BE2C (cell line): Measurements from ENCODE around the gene NCCRP1.

Source experiments
- DNase-seq: peaks from one replicate; pipeline ENCODE4 v3.0.0-alpha.2; 2020
- H3K27me3 ChIP-seq: fragments of 250-450 bp; sonication (Bioruptor Pico); 2 replicates; pipeline ENCODE4 v1.5.1; 2020; ENCODE audit warnings: mild to moderate bottlenecking
- H3K36me3 ChIP-seq: fragments of 250-450 bp; sonication (Bioruptor Pico); 2 replicates; pipeline ENCODE4 v1.5.1; 2020; ENCODE audit warnings: mild to moderate bottlenecking
- H3K4me1 ChIP-seq: fragments of 250-450 bp; sonication (Bioruptor Pico); 2 replicates; pipeline ENCODE4 v1.5.1; 2020
- H3K4me3 ChIP-seq: 2 replicates; pipeline ENCODE4 v1.5.1; 2011; ENCODE audit warnings: low read depth, low read length
- H3K9me3 ChIP-seq: fragments of 250-450 bp; sonication (Bioruptor Pico); 2 replicates; pipeline ENCODE4 v1.5.1; 2020
- CTCF ChIP-seq: IDR thresholded peaks from 2 replicates; pipeline ENCODE4 v1.5.1; 2012; ENCODE audit warnings: mild to moderate bottlenecking, low read depth, low read length

The NCCRP1 gene

GRCh38 chr19:39203372-39204341 lies 6.9 kb downstream of the NCCRP1 start, which contains the start of gene SYCN:
TSS of gene SYCN (minus strand) at chr19:39204263. CDS start at chr19:39204254, 9 bp downstream.
- Histone ChIP-seq H3K4me3 (no peak within 1 kb of the TSS), H3K36me3 (no peaks in the 10 kb centered on the region), H3K9me3 (no peaks in the 10 kb centered on the region), H3K27me3 (peaks cover 21% of the 10 kb centered on the region), H3K4me1 (no peaks in the 10 kb centered on the region)
- no peak for TF ChIP-seq CTCF
- DNase-seq = no peak

- no peaks in the 10 kb centered on the region for H3K9me3 ChIP-seq
- no peaks in the 10 kb centered on the region for H3K4me1 ChIP-seq
- H3K4me3 ChIP-seq = no peak overlapping the region
- no peaks in the 10 kb centered on the region for H3K36me3 ChIP-seq
- DNase-seq = no peak
- TF ChIP-seq CTCF = no peak
- H3K27me3 ChIP-seq = peaks cover 21% of the 10 kb centered on the region
Measured at GRCh38 chr19:39205449-39205764, 8.6 kb downstream of the NCCRP1 start.

GRCh38 chr19:39206122-39206521 lies 9.4 kb downstream of the NCCRP1 start:
- Histone ChIP-seq H3K4me1 (no peaks in the 10 kb centered on the region), H3K4me3 (no peak overlapping the region), H3K36me3 (no peaks in the 10 kb centered on the region), H3K27me3 (peaks cover 21% of the 10 kb centered on the region), H3K9me3 (no peaks in the 10 kb centered on the region)
- no peak for TF ChIP-seq CTCF
- DNase-seq = no peak

- Histone ChIP-seq H3K4me3 (no peak overlapping the region), H3K36me3 (no peaks in the 10 kb centered on the region), H3K9me3 (no peaks in the 10 kb centered on the region), H3K27me3 (peaks cover 21% of the 10 kb centered on the region), H3K4me1 (no peaks in the 10 kb centered on the region)
- no peak for DNase-seq
- TF ChIP-seq CTCF = no peak
Measured at GRCh38 chr19:39207293-39207836, 10.6 kb downstream of the NCCRP1 start.

- no peaks in the 10 kb centered on the region for H3K36me3 ChIP-seq
- no peaks in the 10 kb centered on the region for H3K4me1 ChIP-seq
- no peak for DNase-seq
- TF ChIP-seq CTCF = no peak
- H3K9me3 ChIP-seq = no peaks in the 10 kb centered on the region
- no peak overlapping the region for H3K4me3 ChIP-seq
- peaks cover 14% of the 10 kb centered on the region for H3K27me3 ChIP-seq
Measured at GRCh38 chr19:39208175-39208795, 11.5 kb downstream of the NCCRP1 start.
